Neural progenitor cell (in vitro differentiated cells): Measurements from ENCODE around the gene MIF4GD. TPM values are rescaled to one million over a fixed set of nuclear protein-coding genes. Genes with fewer than 3 reads are reported as not detected.
"Not testable (repeated sequence)": the region's sequence is repeated elsewhere in the genome, so short reads cannot be mapped to it uniquely, and the experiment has no call there.

Experiments
- DNase-seq: peaks from one replicate; pipeline ENCODE4 v3.0.0-alpha.2; 2016; ENCODE audit warnings: low spot score
- H2AFZ ChIP-seq: fragments of 200-600 bp; sonication (generic); replicated peaks from 2 replicates; pipeline ENCODE4 v1.6.1; 2016; ENCODE audit warnings: antibody characterized with exemption
- H3F3A ChIP-seq: fragments of 200-600 bp; sonication (generic); 2 replicates; pipeline ENCODE4 v1.6.1; 2016; ENCODE audit warnings: antibody characterized with exemption, low read depth
- H3K27ac ChIP-seq: fragments of 200-600 bp; sonication (generic); 2 replicates; pipeline ENCODE4 v1.5.1; 2016; ENCODE audit warnings: mild to moderate bottlenecking
- H3K27me3 ChIP-seq: fragments of 200-600 bp; sonication (generic); 2 replicates; pipeline ENCODE4 v1.6.1; 2016; ENCODE audit warnings: mild to moderate bottlenecking, moderate library complexity
- H3K36me3 ChIP-seq: fragments of 200-600 bp; sonication (generic); 2 replicates; pipeline ENCODE4 v1.5.1; 2016
- H3K4me1 ChIP-seq: fragments of 200-600 bp; sonication (generic); 2 replicates; pipeline ENCODE4 v1.6.1; 2016; ENCODE audit warnings: mixed run types
- H3K4me2 ChIP-seq: fragments of 200-600 bp; sonication (generic); 2 replicates; pipeline ENCODE4 v1.6.1; 2016
- H3K4me3 ChIP-seq: fragments of 200-600 bp; sonication (generic); 2 replicates; pipeline ENCODE4 v1.5.1; 2016
- H3K79me2 ChIP-seq: fragments of 200-600 bp; sonication (generic); 2 replicates; pipeline ENCODE4 v1.6.1; 2016; ENCODE audit warnings: low read depth
- H3K9ac ChIP-seq: fragments of 200-600 bp; sonication (generic); 2 replicates; pipeline ENCODE4 v1.6.1; 2016
- H3K9me3 ChIP-seq: fragments of 200-600 bp; sonication (generic); 2 replicates; pipeline ENCODE4 v1.5.1; 2016; ENCODE audit warnings: low read depth
- H4K20me1 ChIP-seq: fragments of 200-600 bp; sonication (generic); 2 replicates; pipeline ENCODE4 v1.6.1; 2016; ENCODE audit warnings: low read depth
- H3K27ac Mint-ChIP-seq: 3 replicates; pipeline ENCODE4 v1.8.0; 2021; ENCODE audit warnings: mixed read lengths
- H3K27me3 Mint-ChIP-seq: 2 replicates; pipeline ENCODE4 v1.8.0; 2022; ENCODE audit warnings: low read depth, mild to moderate bottlenecking, inconsistent platforms, moderate library complexity, mixed read lengths; ENCODE audit not compliant: insufficient read depth
- H3K36me3 Mint-ChIP-seq: 3 replicates; pipeline ENCODE4 v1.8.0; 2021; ENCODE audit warnings: mixed read lengths
- H3K4me1 Mint-ChIP-seq: 3 replicates; pipeline ENCODE4 v1.8.0; 2021; ENCODE audit warnings: mixed read lengths
- H3K4me3 Mint-ChIP-seq: 3 replicates; pipeline ENCODE4 v1.8.0; 2021; ENCODE audit warnings: mild to moderate bottlenecking, moderate library complexity, mixed read lengths
- H3K9me3 Mint-ChIP-seq: 3 replicates; pipeline ENCODE4 v1.8.0; 2020; ENCODE audit warnings: mixed read lengths
- CTCF ChIP-seq: fragments of 200-600 bp; sonication (generic); IDR thresholded peaks from 2 replicates; pipeline ENCODE4 v1.5.1; 2017; ENCODE audit warnings: antibody characterized with exemption, mild to moderate bottlenecking
- EZH2 ChIP-seq: fragments of 200-600 bp; sonication (generic); IDR thresholded peaks from 2 replicates; pipeline ENCODE4 v1.6.1; 2017; ENCODE audit warnings: antibody characterized with exemption, mild to moderate bottlenecking, moderate library complexity
- EZH2phosphoT487 ChIP-seq: fragments of 200-600 bp; sonication (generic); IDR thresholded peaks from 2 replicates; pipeline ENCODE4 v1.6.1; 2017; ENCODE audit warnings: antibody characterized with exemption
- total RNA-seq: library from RNA; depleted of rRNA; stranded (reverse); fragments of >200 nt; gene quantifications from 2 replicates; pipeline ENCODE4 v1.2.3, GENCODE V29; 2015; ENCODE audit warnings: low replicate concordance

The MIF4GD gene
- total RNA-seq, 1 donor from 2014 or later, result 17.7 TPM

DNA sequence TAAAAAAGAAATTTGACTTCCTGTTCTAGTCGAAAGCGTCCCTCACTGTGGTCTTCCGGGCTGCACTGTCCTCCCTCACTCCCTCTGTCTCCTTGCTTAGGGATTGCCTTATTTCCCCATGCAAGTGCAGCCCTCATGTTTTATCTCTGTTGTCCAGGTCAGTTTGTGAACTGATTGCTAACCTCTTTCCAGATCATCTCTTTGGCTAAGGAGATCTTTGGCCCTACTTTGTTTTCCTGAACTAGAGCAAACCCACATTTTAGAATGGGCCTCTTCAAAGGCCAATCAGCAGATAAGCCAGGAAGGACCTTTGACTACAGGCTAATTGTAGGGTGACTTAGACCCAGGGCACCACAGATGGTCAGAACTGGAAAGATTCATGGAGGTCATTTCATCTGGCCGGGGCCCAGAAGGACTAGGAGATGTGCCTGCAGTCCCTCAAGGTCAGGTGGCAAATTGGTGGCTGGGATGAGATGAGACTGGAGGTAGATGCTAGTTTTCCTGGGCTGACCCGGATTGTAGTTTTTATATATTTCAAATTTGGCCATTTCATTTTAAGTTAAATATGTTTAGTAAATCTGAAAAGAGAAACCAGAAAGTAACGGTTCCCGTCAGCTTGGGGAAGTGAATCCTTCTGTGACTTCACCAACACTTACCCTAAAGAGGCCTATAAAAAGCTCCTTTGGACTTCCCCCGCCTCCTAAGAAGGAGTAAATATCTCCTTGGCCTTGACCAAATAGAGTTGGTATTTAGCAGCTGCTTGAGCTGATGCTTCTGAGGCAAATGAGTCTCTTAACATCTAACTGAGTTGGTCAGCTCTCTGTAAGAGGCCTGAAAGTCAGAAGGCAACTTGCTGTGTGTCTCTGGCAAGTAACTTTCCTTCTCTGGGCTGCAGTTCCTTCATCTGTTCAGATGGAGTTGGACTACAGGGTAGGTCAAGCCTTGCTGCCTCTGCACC is 24.4 kb upstream of the MIF4GD start:
- no peak overlapping the region for H2AFZ ChIP-seq
- no peaks in the 10 kb centered on the region for H3K36me3 ChIP-seq
- Mint-ChIP-seq H3K36me3 (no peaks in the 10 kb centered on the region), H3K27ac (no peak overlapping the region), H3K4me3 (no peak overlapping the region), H3K27me3 (peaks cover 6% of the 10 kb centered on the region), H3K9me3 (no peaks in the 10 kb centered on the region), H3K4me1 (peaks cover 3% of the 10 kb centered on the region)
- H3F3A ChIP-seq, result no peaks in the 10 kb centered on the region
- H3K9me3 ChIP-seq, result no peaks in the 10 kb centered on the region
- H3K27me3 ChIP-seq, result peaks cover 5% of the 10 kb centered on the region
- H4K20me1 ChIP-seq, result no peaks in the 10 kb centered on the region
- no peak overlapping the region for H3K4me2 ChIP-seq
- H3K9ac ChIP-seq, result no peak overlapping the region
- DNase-seq, result no peak
- no peak overlapping the region for H3K27ac ChIP-seq
- no peak for TF ChIP-seq EZH2
- TF ChIP-seq EZH2phosphoT487, result no peak
- TF ChIP-seq CTCF, result no peak
- no peaks in the 10 kb centered on the region for H3K4me1 ChIP-seq
- H3K79me2 ChIP-seq, result no peaks in the 10 kb centered on the region
- H3K4me3 ChIP-seq, result no peak overlapping the region

GRCh38 chr17:75292810-75293448 is 21.9 kb upstream of the MIF4GD start:
- H4K20me1 ChIP-seq, H3K4me2 ChIP-seq, H3F3A ChIP-seq, H3K27me3 Mint-ChIP-seq, H3K79me2 ChIP-seq, H3K27ac ChIP-seq, H3K9me3 ChIP-seq, H3K4me3 ChIP-seq, H3K27ac Mint-ChIP-seq, DNase-seq, H3K4me3 Mint-ChIP-seq, H3K36me3 ChIP-seq, H3K4me1 ChIP-seq, H3K36me3 Mint-ChIP-seq, H2AFZ ChIP-seq, H3K9me3 Mint-ChIP-seq, H3K9ac ChIP-seq: not testable (repeated sequence)
- H3K27me3 ChIP-seq, result peaks cover 22% of the 10 kb centered on the region
- H3K4me1 Mint-ChIP-seq, result peaks cover 11% of the 10 kb centered on the region

- Histone ChIP-seq H3K4me2 (peak overlapping the region; percentile 74), H3K4me1 (peaks cover 3% of the 10 kb centered on the region), H3K9me3 (no peaks in the 10 kb centered on the region), H3K27ac (no peak overlapping the region), H3K27me3 (peaks cover 22% of the 10 kb centered on the region), H3F3A (peaks cover 4% of the 10 kb centered on the region), H2AFZ (no peak overlapping the region), H3K4me3 (peak overlapping the region; percentile 43), H4K20me1 (no peaks in the 10 kb centered on the region), H3K36me3 (no peaks in the 10 kb centered on the region), H3K79me2 (no peaks in the 10 kb centered on the region), H3K9ac (no peak overlapping the region)
- no peaks in the 10 kb centered on the region for H3K9me3 Mint-ChIP-seq
- no peak for TF ChIP-seq EZH2
- peak; percentile 42 for TF ChIP-seq EZH2phosphoT487
- H3K4me1 Mint-ChIP-seq, result peaks cover 8% of the 10 kb centered on the region
- H3K27me3 Mint-ChIP-seq, result peaks cover 6% of the 10 kb centered on the region
- DNase-seq, result no peak
- H3K36me3 Mint-ChIP-seq, result no peaks in the 10 kb centered on the region
- H3K27ac Mint-ChIP-seq, result no peak overlapping the region
- peak overlapping the region; percentile 93 for H3K4me3 Mint-ChIP-seq
These were observed 18.9 kb upstream of the MIF4GD start for GRCh38 chr17:75289832-75290337.

- H2AFZ ChIP-seq, result peak within 1 kb of the TSS; percentile 84
- Mint-ChIP-seq H3K27me3 (peaks cover 6% of the 10 kb centered on the region), H3K36me3 (no peaks in the 10 kb centered on the region), H3K9me3 (no peaks in the 10 kb centered on the region), H3K27ac (peak within 1 kb of the TSS; percentile 34), H3K4me3 (peak within 1 kb of the TSS; percentile 93), H3K4me1 (peaks cover 8% of the 10 kb centered on the region)
- peaks cover 4% of the 10 kb centered on the region for H3F3A ChIP-seq
- DNase-seq, result peak; percentile 99
- H3K4me2 ChIP-seq, result peak within 1 kb of the TSS; percentile 82
- H3K36me3 ChIP-seq, result no peaks in the 10 kb centered on the region
- H3K4me3 ChIP-seq, result peak within 1 kb of the TSS; percentile 71
- peaks cover 22% of the 10 kb centered on the region for H3K27me3 ChIP-seq
- no peak for TF ChIP-seq EZH2phosphoT487
- TF ChIP-seq EZH2, result peak; percentile 53
- peak; percentile 58 for TF ChIP-seq CTCF
- no peak within 1 kb of the TSS for H3K9ac ChIP-seq
- no peaks in the 10 kb centered on the region for H3K79me2 ChIP-seq
- H3K4me1 ChIP-seq, result peaks cover 3% of the 10 kb centered on the region
- H3K27ac ChIP-seq, result no peak within 1 kb of the TSS
- H4K20me1 ChIP-seq, result no peaks in the 10 kb centered on the region
- H3K9me3 ChIP-seq, result no peaks in the 10 kb centered on the region
These were observed 18.2 kb upstream of the MIF4GD start, which contains the start of gene SLC25A19 for GRCh38 chr17:75289115-75289831. Gene SLC25A19, minus strand, starts transcription at chr17:75289433. Its CDS starts 2,669 bp downstream, at chr17:75286764.
